Measurements from ENCODE around the gene WDPCP. TPM values are rescaled to one million over a fixed set of nuclear protein-coding genes. Genes with fewer than 3 reads are reported as not detected.
A peak's percentile ranks its signal among the peaks of the same experiment; 100 is the strongest.

The WDPCP gene
- total and polyA plus RNA-seq, 2 donors: 5.5 to 10.4 TPM

GRCh38 chr2:63537306-63537705 lies 51.0 kb downstream of the WDPCP start:
- Histone ChIP-seq H3K27me3 (ENCODE audit: control insufficient read depth in 2 of 2, insufficient read depth in 1 of 2, low read length in 1 of 2) (no peaks in the 10 kb centered on the region), H3K36me3 (ENCODE audit: control insufficient read depth in 2 of 2, insufficient read depth in 2 of 2, low read length in 1 of 2) (no peaks in the 10 kb centered on the region), H3K9me3 (ENCODE audit: control insufficient read depth in 2 of 2, insufficient read depth in 1 of 2, low read length in 1 of 2) (no peaks in the 10 kb centered on the region), H3K4me3 (ENCODE audit: low read length in 2 of 2) (no peak overlapping the region), H3K27ac (ENCODE audit: low read depth in 1 of 2, low read length in 1 of 2) (no peak overlapping the region), H3K4me1 (ENCODE audit: control insufficient read depth in 2 of 2, insufficient read depth in 2 of 2, low read length in 2 of 2) (no peaks in the 10 kb centered on the region)
- 95% methylated on average over 2 of the region's 2 CpGs for WGBS
- DNase-seq (ENCODE audit: low read depth in 6 of 9, low spot score in 9 of 9): no peak

- DNase-seq (ENCODE audit: low read depth in 6 of 9, low spot score in 9 of 9): no peak
- Histone ChIP-seq H3K9me3 (ENCODE audit: control insufficient read depth in 2 of 2, insufficient read depth in 1 of 2, low read length in 1 of 2) (peaks cover 0 to 15% of the 10 kb centered on the region in 2 donors), H3K4me3 (ENCODE audit: low read length in 2 of 2) (no peak overlapping the region), H3K27ac (ENCODE audit: low read depth in 1 of 2, low read length in 1 of 2) (no peak overlapping the region), H3K4me1 (ENCODE audit: control insufficient read depth in 2 of 2, insufficient read depth in 2 of 2, low read length in 2 of 2) (no peaks in the 10 kb centered on the region), H3K27me3 (ENCODE audit: control insufficient read depth in 2 of 2, insufficient read depth in 1 of 2, low read length in 1 of 2) (no peaks in the 10 kb centered on the region), H3K36me3 (ENCODE audit: control insufficient read depth in 2 of 2, insufficient read depth in 2 of 2, low read length in 1 of 2) (no peaks in the 10 kb centered on the region)
- 94% methylated on average over 16 of the region's 16 CpGs for WGBS
Measured at GRCh38 chr2:63530704-63531279, 57.5 kb downstream of the WDPCP start.

GRCh38 chr2:63525905-63526304 lies 62.4 kb downstream of the WDPCP start:
- Histone ChIP-seq H3K9me3 (ENCODE audit: control insufficient read depth in 2 of 2, insufficient read depth in 1 of 2, low read length in 1 of 2) (peaks cover 0 to 4% of the 10 kb centered on the region in 2 donors), H3K4me1 (ENCODE audit: control insufficient read depth in 2 of 2, insufficient read depth in 2 of 2, low read length in 2 of 2) (no peaks in the 10 kb centered on the region), H3K4me3 (ENCODE audit: low read length in 2 of 2) (no peak overlapping the region), H3K27me3 (ENCODE audit: control insufficient read depth in 2 of 2, insufficient read depth in 1 of 2, low read length in 1 of 2) (no peaks in the 10 kb centered on the region), H3K27ac (ENCODE audit: low read depth in 1 of 2, low read length in 1 of 2) (no peak overlapping the region), H3K36me3 (ENCODE audit: control insufficient read depth in 2 of 2, insufficient read depth in 2 of 2, low read length in 1 of 2) (no peaks in the 10 kb centered on the region)
- no peak for DNase-seq (ENCODE audit: low read depth in 6 of 9, low spot score in 9 of 9)
- WGBS: 93% methylated on average over 3 of the region's 3 CpGs

- no peaks in the 10 kb centered on the region for H3K36me3 ChIP-seq (ENCODE audit: control insufficient read depth in 2 of 2, insufficient read depth in 2 of 2, low read length in 1 of 2)
- H3K27me3 ChIP-seq (ENCODE audit: control insufficient read depth in 2 of 2, insufficient read depth in 1 of 2, low read length in 1 of 2): no peaks in the 10 kb centered on the region
- H3K9me3 ChIP-seq (ENCODE audit: control insufficient read depth in 2 of 2, insufficient read depth in 1 of 2, low read length in 1 of 2): peaks cover 2 to 19% of the 10 kb centered on the region in 2 donors
- no peaks in the 10 kb centered on the region for H3K4me1 ChIP-seq (ENCODE audit: control insufficient read depth in 2 of 2, insufficient read depth in 2 of 2, low read length in 2 of 2)
- no peak overlapping the region for H3K27ac ChIP-seq (ENCODE audit: low read depth in 1 of 2, low read length in 1 of 2)
- 98% methylated on average over 1 of the region's 1 CpG for WGBS
- no peak overlapping the region for H3K4me3 ChIP-seq (ENCODE audit: low read length in 2 of 2)
- DNase-seq (ENCODE audit: low read depth in 6 of 9, low spot score in 9 of 9): no peak
Measured at GRCh38 chr2:63522950-63523349, 65.3 kb downstream of the WDPCP start.

- Histone ChIP-seq H3K4me1 (ENCODE audit: control insufficient read depth in 2 of 2, insufficient read depth in 2 of 2, low read length in 2 of 2) (no peaks in the 10 kb centered on the region), H3K27me3 (ENCODE audit: control insufficient read depth in 2 of 2, insufficient read depth in 1 of 2, low read length in 1 of 2) (no peaks in the 10 kb centered on the region), H3K9me3 (ENCODE audit: control insufficient read depth in 2 of 2, insufficient read depth in 1 of 2, low read length in 1 of 2) (peaks cover 2 to 19% of the 10 kb centered on the region in 2 donors), H3K36me3 (ENCODE audit: control insufficient read depth in 2 of 2, insufficient read depth in 2 of 2, low read length in 1 of 2) (no peaks in the 10 kb centered on the region), H3K27ac (ENCODE audit: low read depth in 1 of 2, low read length in 1 of 2) (no peak overlapping the region), H3K4me3 (ENCODE audit: low read length in 2 of 2) (no peak overlapping the region)
- no peak for DNase-seq (ENCODE audit: low read depth in 6 of 9, low spot score in 9 of 9)
- 100% methylated on average over 1 of the region's 1 CpG for WGBS
Measured at GRCh38 chr2:63520793-63521192, 67.5 kb downstream of the WDPCP start.

- Histone ChIP-seq H3K4me1 (ENCODE audit: control insufficient read depth in 2 of 2, insufficient read depth in 2 of 2, low read length in 2 of 2) (no peaks in the 10 kb centered on the region), H3K9me3 (ENCODE audit: control insufficient read depth in 2 of 2, insufficient read depth in 1 of 2, low read length in 1 of 2) (peaks cover 2 to 17% of the 10 kb centered on the region in 2 donors), H3K27ac (ENCODE audit: low read depth in 1 of 2, low read length in 1 of 2) (no peak overlapping the region), H3K4me3 (ENCODE audit: low read length in 2 of 2) (no peak overlapping the region), H3K36me3 (ENCODE audit: control insufficient read depth in 2 of 2, insufficient read depth in 2 of 2, low read length in 1 of 2) (no peaks in the 10 kb centered on the region), H3K27me3 (ENCODE audit: control insufficient read depth in 2 of 2, insufficient read depth in 1 of 2, low read length in 1 of 2) (no peaks in the 10 kb centered on the region)
- DNase-seq (ENCODE audit: low read depth in 6 of 9, low spot score in 9 of 9): no peak
Measured at GRCh38 chr2:63514781-63515180, 73.5 kb downstream of the WDPCP start.

- Histone ChIP-seq H3K9me3 (ENCODE audit: control insufficient read depth in 2 of 2, insufficient read depth in 1 of 2, low read length in 1 of 2) (peaks cover 2 to 13% of the 10 kb centered on the region in 2 donors), H3K27me3 (ENCODE audit: control insufficient read depth in 2 of 2, insufficient read depth in 1 of 2, low read length in 1 of 2) (no peaks in the 10 kb centered on the region), H3K4me1 (ENCODE audit: control insufficient read depth in 2 of 2, insufficient read depth in 2 of 2, low read length in 2 of 2) (no peaks in the 10 kb centered on the region), H3K36me3 (ENCODE audit: control insufficient read depth in 2 of 2, insufficient read depth in 2 of 2, low read length in 1 of 2) (no peaks in the 10 kb centered on the region), H3K27ac (ENCODE audit: low read depth in 1 of 2, low read length in 1 of 2) (no peak overlapping the region), H3K4me3 (ENCODE audit: low read length in 2 of 2) (no peak overlapping the region)
- no peak for DNase-seq (ENCODE audit: low read depth in 6 of 9, low spot score in 9 of 9)
- WGBS: 96% methylated on average over 2 of the region's 2 CpGs
Measured at GRCh38 chr2:63514237-63514716, 74.0 kb downstream of the WDPCP start.

GRCh38 chr2:63506320-63506719 lies 82.0 kb downstream of the WDPCP start:
- Histone ChIP-seq H3K9me3 (ENCODE audit: control insufficient read depth in 2 of 2, insufficient read depth in 1 of 2, low read length in 1 of 2) (peaks cover 0 to 4% of the 10 kb centered on the region in 2 donors), H3K4me3 (ENCODE audit: low read length in 2 of 2) (peak overlapping the region in 1 of 2 donors; percentile 15), H3K27ac (ENCODE audit: low read depth in 1 of 2, low read length in 1 of 2) (peak overlapping the region in 1 of 2 donors; percentile 69), H3K4me1 (ENCODE audit: control insufficient read depth in 2 of 2, insufficient read depth in 2 of 2, low read length in 2 of 2) (peaks cover 0 to 5% of the 10 kb centered on the region in 2 donors), H3K27me3 (ENCODE audit: control insufficient read depth in 2 of 2, insufficient read depth in 1 of 2, low read length in 1 of 2) (no peaks in the 10 kb centered on the region), H3K36me3 (ENCODE audit: control insufficient read depth in 2 of 2, insufficient read depth in 2 of 2, low read length in 1 of 2) (no peaks in the 10 kb centered on the region)
- DNase-seq (ENCODE audit: low read depth in 6 of 9, low spot score in 9 of 9): peak; percentile 15 to 74 (median 36)
- WGBS: 4% methylated on average over 2 of the region's 2 CpGs

- no peak overlapping the region for H3K27ac ChIP-seq (ENCODE audit: low read depth in 1 of 2, low read length in 1 of 2)
- 94% methylated on average over 1 of the region's 1 CpG for WGBS
Measured at GRCh38 chr2:63503818-63504217, 84.5 kb downstream of the WDPCP start.

More at GRCh38 chr2:63503818-63504217, 84.5 kb downstream of the WDPCP start:
- peaks cover 0 to 5% of the 10 kb centered on the region in 2 donors for H3K4me1 ChIP-seq (ENCODE audit: control insufficient read depth in 2 of 2, insufficient read depth in 2 of 2, low read length in 2 of 2)
- H3K27me3 ChIP-seq (ENCODE audit: control insufficient read depth in 2 of 2, insufficient read depth in 1 of 2, low read length in 1 of 2): no peaks in the 10 kb centered on the region
- H3K9me3 ChIP-seq (ENCODE audit: control insufficient read depth in 2 of 2, insufficient read depth in 1 of 2, low read length in 1 of 2): no peaks in the 10 kb centered on the region
- H3K36me3 ChIP-seq (ENCODE audit: control insufficient read depth in 2 of 2, insufficient read depth in 2 of 2, low read length in 1 of 2): no peaks in the 10 kb centered on the region
- no peak for DNase-seq (ENCODE audit: low read depth in 6 of 9, low spot score in 9 of 9)
- no peak overlapping the region for H3K4me3 ChIP-seq (ENCODE audit: low read length in 2 of 2)

All from thymus (tissue), 11 donors.